IPS-18c (cell line): ENCODE measurements around the gene S100A8.
"Not testable (repeated sequence)": the region's sequence is repeated elsewhere in the genome, so short reads cannot be mapped to it uniquely, and the experiment has no call there.

Experiments
- H3K4me3 ChIP-seq: 2 replicates; pipeline ENCODE4 v1.7.0; 2013; ENCODE audit warnings: low read depth, mild to moderate bottlenecking, low read length, moderate library complexity; ENCODE audit not compliant: insufficient read depth
- H3K9me3 ChIP-seq: one replicate; pipeline ENCODE4 v1.6.1; 2013; ENCODE audit warnings: mild to moderate bottlenecking, low read length, moderate library complexity; ENCODE audit not compliant: control insufficient read depth, insufficient read depth

The S100A8 gene

DNA sequence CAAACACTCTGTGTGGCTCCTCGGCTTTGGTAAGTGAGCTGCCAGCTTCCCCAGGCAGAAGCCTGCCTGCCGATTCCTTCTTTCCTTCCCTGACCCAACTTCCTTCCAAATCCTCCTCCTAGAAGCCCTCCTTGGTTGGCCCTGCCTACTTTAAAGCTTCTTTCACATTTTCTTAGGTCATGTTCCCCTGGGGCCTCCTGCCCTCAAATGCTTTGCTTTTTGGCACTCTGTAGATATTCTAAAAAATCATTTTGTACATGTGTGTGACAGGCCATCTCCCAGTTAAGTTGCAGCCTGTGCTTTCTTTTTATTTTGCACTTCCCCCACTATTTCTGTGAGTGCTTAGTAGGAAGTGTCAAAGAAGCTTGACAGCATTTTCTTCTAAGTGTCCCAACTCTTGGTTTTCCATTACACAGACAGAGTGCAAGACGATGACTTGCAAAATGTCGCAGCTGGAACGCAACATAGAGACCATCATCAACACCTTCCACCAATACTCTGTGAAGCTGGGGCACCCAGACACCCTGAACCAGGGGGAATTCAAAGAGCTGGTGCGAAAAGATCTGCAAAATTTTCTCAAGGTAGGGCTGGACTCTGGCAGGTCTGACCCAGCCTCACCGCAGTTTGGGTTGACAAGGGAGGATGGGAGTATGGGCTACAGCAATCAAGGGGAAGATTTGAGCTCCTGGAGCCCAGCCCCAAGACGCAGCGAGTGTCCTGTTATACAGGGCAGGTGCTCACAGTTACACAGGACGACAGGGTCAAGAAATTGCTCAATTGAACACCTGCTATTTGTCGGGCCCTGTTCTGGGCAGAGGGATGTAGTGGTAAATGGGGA is 32.8 kb downstream of the S100A8 start, which contains the start of gene S100A9:
S100A9 (plus strand) TSS at position 2 of the 838 bp plus-strand sequence; CDS start at position 432, 430 bp downstream.
- Histone ChIP-seq H3K4me3 (no peak within 1 kb of the TSS), H3K9me3 (no peaks in the 10 kb centered on the region)

DNA sequence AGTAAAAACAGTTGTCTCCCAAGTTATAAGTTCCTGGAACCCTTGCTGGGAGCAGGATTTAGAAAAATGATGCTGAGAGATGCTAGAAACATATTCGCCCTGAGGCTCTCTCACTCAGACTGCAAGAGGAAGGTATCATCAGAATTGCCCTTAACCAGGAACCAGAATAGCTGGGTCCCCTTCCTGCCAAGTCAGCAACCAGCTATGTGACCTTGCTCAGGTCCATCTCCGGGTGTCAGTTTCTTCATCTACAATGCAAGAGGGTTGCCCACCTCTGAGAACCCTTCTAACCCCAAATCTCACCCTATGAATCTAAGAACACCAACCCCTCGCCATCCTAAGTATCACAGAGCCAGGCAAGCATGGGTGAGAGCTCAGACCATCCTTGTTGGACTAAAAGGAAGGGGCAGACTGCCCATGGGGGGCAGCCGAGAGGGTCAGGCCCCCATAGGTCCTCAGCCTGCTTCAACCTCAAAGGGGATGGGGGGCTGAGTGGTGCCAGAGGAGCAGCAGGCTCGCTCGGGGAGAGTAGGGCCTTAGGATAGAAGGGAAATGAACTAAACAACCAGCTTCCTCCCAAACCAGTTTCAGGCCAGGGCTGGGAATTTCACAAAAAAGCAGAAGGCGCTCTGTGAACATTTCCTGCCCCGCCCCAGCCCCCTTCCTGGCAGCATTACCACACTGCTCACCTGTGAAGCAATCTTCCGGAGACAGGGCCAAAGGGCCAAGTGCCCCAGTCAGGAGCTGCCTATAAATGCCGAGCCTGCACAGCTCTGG is 33.6 kb downstream of the S100A8 start:
- H3K9me3 ChIP-seq = no peaks in the 10 kb centered on the region
- H3K4me3 ChIP-seq = no peak overlapping the region

DNA sequence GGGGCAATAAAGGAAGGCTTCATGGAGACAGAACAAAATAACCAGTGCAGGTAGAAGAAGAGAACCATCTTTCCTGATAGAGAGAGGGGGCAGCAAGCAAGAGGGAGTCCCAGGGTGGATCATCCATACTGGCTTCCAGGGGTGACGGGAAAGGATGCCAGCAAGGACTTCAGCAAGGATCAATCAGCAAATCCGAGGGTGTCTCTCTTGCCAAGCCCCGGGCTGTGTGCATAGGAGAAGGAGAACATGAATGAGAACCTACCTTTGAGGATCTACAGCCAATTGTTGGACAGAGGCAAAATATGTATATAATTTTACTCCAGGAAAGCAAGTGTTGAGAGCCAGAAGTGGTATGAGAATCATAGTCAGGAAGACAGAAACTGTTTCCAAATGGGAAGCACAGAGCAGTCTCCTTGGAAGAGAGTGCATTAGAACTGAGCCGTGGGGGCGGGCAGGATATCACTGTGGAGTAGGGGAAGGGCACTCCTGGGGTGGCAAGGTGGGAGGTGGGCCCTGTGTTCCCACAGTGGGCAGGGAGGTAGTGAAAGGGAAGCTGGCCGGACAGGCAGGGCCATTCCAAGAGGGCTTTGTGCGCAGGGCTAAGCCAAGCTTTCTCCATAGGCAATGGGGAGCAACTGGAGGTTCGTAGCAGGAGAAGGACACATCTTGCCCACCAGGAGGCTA is 34.3 kb downstream of the S100A8 start:
- Histone ChIP-seq H3K4me3 (no peak overlapping the region), H3K9me3 (no peaks in the 10 kb centered on the region)

DNA sequence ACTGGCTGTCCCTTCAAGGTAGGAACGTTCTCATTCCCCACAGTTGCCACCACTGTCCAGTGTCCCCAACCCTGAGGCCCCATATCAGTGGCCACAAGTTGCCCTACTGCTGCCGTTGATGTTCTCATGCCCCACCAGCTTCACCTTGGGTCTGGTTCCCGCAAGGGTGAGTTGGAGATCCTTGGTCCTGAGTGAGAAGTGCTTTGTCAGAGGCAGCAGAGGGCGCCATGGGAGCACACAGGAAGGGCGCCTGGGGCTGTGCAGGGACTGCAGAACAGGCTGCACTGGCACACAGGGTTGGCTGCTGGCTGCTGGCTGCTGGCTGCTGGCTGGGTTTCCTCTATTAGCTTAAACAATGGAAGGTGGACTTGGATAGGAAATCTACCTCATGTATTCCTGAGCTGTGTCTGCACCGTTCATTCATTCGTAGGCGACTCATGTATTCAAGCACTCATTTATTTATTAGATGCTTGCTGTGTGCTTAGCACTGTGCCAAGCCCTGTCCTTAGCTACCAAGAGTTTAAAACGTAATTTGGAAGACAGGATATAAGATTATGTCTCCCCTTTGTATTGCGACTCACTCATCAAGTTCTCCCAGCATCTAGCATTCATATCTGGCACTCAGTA is 35.3 kb downstream of the S100A8 start:
- Histone ChIP-seq H3K9me3 (no peaks in the 10 kb centered on the region), H3K4me3 (no peak overlapping the region)

DNA sequence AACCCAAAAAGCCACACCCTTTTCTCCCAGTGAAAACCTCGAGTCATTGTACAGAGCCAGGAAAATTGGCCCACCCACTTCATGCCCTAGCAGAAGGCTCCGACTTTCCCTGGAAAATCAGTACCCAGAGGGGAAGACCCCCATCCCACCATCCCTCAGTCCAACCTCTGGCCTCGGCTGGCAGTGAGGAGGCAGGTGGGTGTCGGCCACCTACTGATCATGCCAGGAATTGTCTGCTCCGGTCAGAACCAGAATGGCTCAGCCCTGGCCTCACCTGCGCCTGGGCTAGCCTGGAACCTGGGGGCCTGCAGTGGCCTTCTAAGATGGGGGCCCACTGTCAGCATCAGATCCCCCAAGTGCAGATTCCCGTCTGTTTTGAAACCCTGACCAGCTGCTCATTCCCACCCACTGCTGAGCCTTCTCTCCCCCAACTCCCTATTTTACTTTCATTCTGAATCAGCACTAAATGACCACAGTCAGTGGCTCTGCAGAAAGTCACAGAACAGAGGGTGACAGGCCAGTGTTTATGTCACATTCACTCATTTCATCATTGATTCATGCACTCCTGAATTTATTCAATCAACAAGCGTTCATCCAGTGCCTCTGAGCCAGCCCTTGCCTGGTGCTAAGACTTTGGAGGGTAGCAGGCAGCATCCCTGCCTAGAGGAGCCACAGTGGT is 36.2 kb downstream of the S100A8 start:
- H3K9me3 ChIP-seq = no peaks in the 10 kb centered on the region
- no peak overlapping the region for H3K4me3 ChIP-seq

DNA sequence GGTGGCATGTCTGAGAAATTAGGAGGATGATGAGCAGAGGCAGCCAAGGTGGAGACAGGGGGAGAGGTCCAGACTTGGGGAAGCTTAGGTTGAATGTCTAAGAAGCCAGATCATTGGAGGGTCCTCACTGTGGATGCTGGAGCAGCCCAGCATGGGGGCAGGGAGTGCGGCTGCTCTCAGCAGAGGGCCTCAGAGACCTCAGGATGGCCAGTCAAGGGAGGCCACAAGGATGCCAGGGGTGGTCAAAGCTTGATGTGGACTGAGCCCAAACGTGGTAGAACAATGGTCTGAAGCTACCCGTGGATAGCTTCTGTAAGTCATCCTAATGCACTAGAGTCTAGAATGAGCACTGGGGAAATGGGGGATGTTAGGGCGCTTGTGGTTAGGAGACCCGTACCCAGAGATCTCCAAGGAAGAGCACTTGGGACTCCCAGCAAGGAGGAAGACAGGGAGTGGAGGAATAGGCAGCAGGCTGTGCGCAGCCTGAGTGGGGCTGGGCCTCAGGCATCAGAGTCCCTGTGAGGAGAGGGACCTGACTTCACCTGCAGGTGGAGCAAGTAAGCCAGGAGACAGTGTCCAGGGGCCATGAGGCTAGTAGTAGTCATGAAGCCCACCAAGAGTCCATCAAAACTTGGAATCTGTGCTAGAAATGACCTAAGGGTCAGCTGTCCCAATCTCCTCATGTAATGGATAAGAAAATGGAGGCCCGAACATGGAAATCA is 37.5 kb downstream of the S100A8 start:
- no peak overlapping the region for H3K4me3 ChIP-seq
- no peaks in the 10 kb centered on the region for H3K9me3 ChIP-seq

DNA sequence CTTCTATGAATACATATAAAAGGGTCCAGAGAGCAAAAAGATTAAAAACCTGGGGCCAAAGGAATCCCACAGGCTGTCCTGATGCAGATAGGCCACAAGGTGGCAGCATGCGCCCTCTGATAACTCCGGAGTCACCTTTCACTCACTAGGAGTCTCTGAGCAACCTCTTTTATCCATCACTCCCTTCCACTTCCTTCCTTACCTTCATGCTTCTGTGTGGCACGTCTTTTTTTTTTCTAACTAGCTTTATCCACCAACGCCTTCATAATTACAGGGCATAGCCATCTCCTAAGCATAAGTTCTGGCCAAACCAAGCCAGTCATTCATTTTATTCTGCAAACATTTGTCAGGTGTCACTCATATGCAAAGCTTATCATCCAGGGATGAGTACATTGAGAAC is 38.4 kb downstream of the S100A8 start:
- H3K4me3 ChIP-seq = no peak overlapping the region
- no peaks in the 10 kb centered on the region for H3K9me3 ChIP-seq

DNA sequence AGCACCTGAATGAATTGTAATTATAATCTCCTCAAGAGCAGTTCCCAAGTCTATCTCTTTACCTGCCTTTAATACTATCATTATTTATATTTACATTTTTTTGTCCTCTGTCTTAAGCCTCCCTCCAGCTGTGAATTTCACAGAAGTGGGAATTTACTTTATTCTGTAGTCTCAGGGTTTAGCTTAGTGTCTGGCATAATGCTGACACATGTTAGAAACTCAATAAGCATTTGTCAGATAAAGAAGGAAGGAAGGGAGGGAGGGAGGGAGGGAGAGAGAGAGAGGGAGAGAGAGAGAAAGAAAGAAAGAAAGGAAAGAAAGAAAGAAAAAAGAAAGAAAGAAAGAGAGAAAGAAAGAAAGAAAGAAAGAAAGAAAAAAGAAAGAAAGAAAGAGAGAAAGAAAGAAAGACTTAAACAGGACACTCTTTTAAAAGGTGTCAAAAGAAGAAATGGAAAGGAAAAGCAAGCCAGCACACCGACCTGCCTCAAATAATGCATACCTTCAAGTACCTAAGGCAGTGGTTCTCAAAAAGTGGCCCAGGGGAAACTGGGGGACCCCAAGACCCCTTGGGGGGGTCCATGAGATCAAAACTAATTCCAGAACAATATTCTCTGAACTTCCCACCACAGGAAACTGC is 40.4 kb downstream of the S100A8 start:
- Histone ChIP-seq H3K9me3 (no peaks in the 10 kb centered on the region), H3K4me3 (no peak overlapping the region)

DNA sequence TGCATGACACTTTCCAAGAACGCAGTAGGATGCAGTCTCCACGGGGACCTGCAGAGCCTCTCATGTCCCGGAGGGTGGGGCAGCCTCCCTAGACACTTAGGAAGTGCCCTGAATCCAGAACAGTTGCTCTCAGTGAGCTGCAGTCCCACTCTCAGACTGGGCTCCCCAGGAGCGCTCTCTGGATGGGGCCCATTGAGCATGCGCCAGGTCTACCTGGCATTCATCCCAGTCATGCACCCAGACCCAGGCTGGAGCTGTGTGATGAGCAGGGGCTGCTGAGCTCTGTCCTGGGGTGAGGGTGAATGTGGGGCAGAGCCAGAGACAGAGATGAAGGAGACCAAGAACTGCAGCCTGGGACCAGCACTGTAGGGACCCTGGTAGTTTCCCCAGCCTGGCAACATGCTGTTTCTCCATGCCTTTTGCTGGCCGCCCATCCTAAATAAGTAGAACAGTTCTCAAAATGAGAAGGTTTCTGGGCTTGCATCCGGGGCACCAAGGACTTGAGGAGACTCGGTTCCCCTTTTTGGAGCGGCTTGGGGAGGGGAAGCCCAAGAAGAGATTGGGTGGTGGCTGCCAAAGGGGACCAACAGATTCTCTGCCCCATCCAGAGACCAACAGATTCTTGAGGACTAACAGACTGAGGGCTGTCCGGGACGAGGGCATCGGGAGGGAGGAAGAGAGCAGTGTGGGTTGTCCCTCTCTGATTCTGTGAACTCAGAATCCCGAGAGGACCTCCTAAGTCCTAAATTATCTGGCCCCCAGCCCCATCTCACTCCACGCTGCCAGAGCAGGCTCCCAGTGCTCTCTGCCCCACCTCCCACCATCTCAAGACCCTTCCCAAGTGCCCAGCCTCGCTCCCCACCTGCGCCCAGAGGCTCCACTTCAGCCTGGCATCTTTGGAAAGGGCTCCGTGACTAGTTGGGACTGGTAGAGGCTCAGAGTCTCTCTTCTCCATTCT is 41.2 kb downstream of the S100A8 start:
- Histone ChIP-seq H3K9me3 (no peaks in the 10 kb centered on the region), H3K4me3 (no peak overlapping the region)

DNA sequence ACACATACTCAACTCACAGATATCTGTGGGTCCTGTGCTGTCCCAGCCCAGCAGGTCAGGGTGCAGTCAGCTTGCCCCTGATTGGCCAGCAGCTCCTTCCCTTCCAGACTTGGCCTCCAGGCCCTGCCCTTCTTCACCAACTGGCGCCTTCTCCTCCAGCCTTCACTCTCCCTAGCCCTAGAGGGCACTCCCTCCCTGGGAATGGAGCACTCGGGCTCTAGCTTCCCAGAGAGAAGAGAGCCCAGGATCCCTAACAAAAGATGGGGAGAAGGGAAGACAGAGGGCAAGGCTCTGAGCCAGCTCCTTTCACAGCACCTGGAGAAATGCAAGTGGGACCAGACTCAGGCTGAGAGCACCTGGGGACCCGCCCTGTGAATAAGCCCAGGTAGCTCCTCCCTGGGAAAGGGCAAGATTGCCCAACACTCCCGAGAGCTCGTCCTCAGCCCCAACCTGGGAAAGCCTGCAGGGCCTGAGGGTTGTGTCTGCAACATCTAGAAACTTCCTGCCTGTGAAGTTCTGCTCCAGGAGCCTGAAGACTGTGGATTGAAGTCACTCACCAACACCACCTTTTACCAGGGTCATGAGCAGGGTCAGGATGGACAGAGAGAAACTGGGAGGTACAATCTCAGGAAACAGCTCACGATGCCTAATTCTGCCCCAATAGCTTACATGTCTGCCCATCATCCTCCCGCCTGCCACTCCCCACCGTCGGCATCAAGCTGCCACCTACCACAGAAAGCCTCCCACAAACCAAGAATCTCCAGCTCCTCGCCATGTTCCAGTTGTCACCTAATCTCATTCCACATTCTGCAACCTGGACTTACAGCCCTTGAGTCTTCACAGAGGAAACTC is 42.1 kb downstream of the S100A8 start, which contains the start of gene PGLYRP4:
PGLYRP4 (minus strand) TSS at position 331 of the 852 bp plus-strand sequence. CDS start 909 bp downstream, outside the sequence.
- no peak within 1 kb of the TSS for H3K4me3 ChIP-seq

DNA sequence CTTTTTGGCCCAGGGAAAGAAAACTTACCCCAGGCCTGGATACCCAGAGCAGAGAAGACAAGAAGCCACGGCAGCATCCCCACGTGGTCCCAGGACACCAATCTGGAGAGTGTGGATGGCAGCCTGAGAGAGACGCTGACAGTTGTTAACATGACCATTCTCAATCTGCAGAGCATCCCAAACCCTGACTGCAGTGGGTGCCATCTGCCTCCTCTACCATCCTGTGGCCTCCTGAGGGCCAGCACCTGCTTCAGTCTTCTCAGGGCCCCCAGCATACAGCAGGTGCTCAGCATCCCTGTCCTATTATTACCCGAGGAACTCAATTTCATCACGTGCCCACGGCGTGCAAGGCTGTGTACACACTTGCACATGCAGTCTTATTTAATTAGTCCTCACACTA is 43.0 kb downstream of the S100A8 start:
- Histone ChIP-seq H3K4me3 (no peak overlapping the region), H3K9me3 (no peaks in the 10 kb centered on the region)

More for the DNA sequence above, 42.1 kb downstream of the S100A8 start, which contains the start of gene PGLYRP4:
- H3K9me3 ChIP-seq = no peaks in the 10 kb centered on the region

DNA sequence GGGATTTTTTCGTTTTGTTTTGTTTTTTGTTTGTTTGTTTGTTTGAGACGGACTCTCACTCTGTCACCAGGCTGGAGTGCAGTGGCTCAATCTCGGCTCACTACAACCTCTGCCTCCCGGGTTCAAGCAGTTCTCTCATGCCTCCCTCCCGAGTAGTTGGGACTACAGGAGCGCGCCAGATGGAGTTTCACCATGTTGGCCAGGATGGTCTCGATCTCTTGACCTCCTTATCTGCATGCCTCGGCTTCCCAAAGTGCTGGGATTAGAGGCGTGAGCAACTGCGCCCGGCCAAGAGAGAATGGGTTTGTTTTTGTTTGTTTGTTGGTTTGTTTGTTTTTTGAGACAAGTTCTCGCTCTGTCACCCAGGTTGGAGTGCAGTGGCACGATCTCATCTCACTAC is 43.8 kb downstream of the S100A8 start:
- H3K4me3 ChIP-seq, H3K9me3 ChIP-seq: not testable (repeated sequence)

DNA sequence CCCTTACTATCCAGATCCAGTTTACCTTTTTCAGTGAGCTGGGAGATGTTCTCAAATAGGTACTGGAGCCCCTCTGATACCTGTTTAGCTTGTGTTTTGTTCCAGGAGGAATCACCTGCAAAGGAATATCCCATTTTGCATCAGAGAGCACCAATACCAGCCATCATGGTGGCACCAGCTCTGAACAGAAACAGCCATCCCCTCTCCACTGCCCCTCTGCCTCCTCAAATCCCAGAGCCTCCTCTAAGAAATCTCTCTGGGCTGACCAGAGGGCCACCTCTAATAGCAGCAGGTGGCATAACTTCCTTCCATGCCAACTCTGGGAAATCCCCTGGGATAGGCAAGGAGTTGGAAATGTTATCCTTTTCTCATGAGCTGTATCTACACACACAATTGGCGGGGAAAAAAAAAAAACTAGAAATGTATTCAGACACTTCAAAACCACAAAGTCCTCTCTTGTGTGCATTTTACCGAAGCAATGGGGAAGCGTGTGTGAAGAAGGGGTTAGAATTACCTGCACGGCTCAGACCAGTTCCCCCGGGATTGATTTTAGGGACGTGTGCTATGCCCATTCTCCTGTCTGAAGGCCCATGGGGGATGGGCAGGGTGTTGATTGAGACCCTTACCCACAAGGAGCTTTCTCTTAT is 44.7 kb downstream of the S100A8 start:
- H3K9me3 ChIP-seq = no peaks in the 10 kb centered on the region
- H3K4me3 ChIP-seq = no peak overlapping the region
